Motor neuron (in vitro differentiated cells): ENCODE measurements around the gene SIDT1. TPM values are rescaled to one million over a fixed set of nuclear protein-coding genes. Genes with fewer than 3 reads are reported as not detected.
A peak's percentile ranks its signal among the peaks of the same experiment; 100 is the strongest.
"Not testable (repeated sequence)": the region's sequence is repeated elsewhere in the genome, so short reads cannot be mapped to it uniquely, and the experiment has no call there.

Source experiments
- ATAC-seq, 8 experiments: fragments of 200-7000 bp; cut with Tn5 transposase; replicated peaks in 6 of 8; 2 replicates each; pipeline ENCODE4 v1.8.0; 2021; ENCODE audit warnings: mild to moderate bottlenecking in 8 of 8, moderate library complexity in 8 of 8
- H3K27ac ChIP-seq, 2 donors: fragments of 250-450 bp; sonication (Bioruptor Pico); 2 replicates each; pipeline ENCODE4 v1.9.0; 2021; ENCODE audit warnings: antibody characterized with exemption in 2 of 2, mild to moderate bottlenecking in 2 of 2, moderate library complexity in 1 of 2
- H3K4me1 ChIP-seq, 2 donors: fragments of 250-450 bp; sonication (Bioruptor Pico); replicated peaks in 1 of 2; 2 replicates each; pipeline ENCODE4 v1.6.1; 2021; ENCODE audit warnings: antibody characterized with exemption in 2 of 2, mild to moderate bottlenecking in 2 of 2, moderate library complexity in 1 of 2
- H3K4me3 ChIP-seq, 5 donors: fragments of 250-450 bp; sonication (Bioruptor Pico); 2 replicates each; pipeline ENCODE4 v1.9.0; 2021; ENCODE audit warnings: antibody characterized with exemption in 5 of 5, mild to moderate bottlenecking in 5 of 5, moderate library complexity in 4 of 5
- WGBS, 10 experiments: fragments of 450-650 bp; shearing (Covaris generic); methylation state at CpG; one replicate each; pipeline ENCODE4 v1.0.0; 2022; 5-methylcytosine and 5-hydroxymethylcytosine counted together
- in situ Hi-C, 9 experiments: fragments of 400-800 bp; cut with MboI; loops; one replicate each; pipeline ENCODE4 v1.15.0; 2021; ENCODE audit warnings: low sequenced_read_pairs in 9 of 9, low pct_unique_long_range_greater_than_20kb in 2 of 9; ENCODE audit not compliant: unreplicated experiment in 9 of 9
- total RNA-seq, 8 experiments: library from RNA; unstranded; fragments of 300-600 nt; gene quantifications; 2 replicates each; pipeline versions ENCODE4 v1.2.3 to v1.2.4, GENCODE V29; 2022

Gene SIDT1
- total RNA-seq, 8 experiments from 2014 or later, result 0.33 to 6.1 (median 0.66) TPM; not detected in 2

DNA sequence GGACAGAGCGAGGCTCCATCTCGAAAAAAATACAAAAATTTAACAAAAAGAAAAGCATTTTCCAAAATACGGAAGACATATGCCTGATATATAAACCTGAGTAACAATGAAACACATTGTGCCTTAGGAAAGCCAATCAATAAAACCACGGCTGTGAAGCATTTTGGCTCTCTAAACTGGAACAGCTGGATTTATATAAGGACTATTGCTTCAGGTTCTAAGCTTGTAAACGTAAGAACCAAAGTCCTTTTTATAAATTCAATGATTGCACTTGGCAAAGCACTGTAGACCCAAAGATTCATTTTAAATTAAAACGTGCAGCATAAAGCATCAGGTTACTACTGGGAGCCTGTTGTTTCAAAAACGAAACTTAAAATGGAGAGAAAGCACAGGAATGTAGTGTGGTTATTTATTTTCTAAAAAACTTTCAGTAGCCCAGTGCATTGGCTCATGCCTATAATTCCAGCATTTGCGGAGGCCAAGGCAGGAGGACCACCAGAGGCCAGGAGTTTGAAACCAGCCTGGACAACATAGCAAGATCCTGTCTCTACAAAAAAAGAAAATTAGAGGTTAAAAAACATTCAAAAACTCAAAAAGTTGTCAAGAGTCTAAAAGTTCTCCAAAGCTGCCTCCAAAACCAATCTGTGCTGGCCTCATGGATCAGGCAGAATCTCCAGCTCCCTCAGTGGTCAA, 102.6 kb downstream of the SIDT1 start:
- in situ Hi-C loops, result no loop called here
- 47 to 100% (median 85%) methylated on average over 3 to 7 of the region's 8 CpGs for WGBS, 10 experiments
- ATAC-seq, result no peak

DNA sequence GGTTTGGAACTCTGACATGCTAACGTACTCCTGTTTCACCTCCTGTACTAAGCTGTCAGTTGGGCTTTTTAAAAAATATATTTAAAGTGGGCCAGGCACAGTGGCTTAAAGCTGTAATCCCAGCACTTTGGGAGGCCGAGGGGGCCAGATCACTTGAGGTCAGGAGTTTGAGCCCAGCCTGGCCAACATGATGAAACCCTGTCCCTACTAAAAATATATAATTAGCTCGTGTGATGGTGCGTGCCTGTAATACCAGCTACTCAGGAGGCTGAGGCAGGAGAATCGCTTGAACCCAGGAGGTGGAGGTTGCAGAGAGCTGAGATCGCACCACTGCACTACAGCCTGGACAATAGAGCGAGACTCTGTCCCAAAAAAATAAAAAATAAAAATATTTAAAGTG, 103.7 kb downstream of the SIDT1 start:
- H3K27ac ChIP-seq, in situ Hi-C loops, ATAC-seq, H3K4me1 ChIP-seq, H3K4me3 ChIP-seq: not testable (repeated sequence)
- 27 to 100% (median 94%) methylated on average over 1 to 7 of the region's 7 CpGs; no CpG with 5 or more reads in 1 of the 10 experiments for WGBS, 10 experiments

More for the DNA sequence above, 102.6 kb downstream of the SIDT1 start:
- no peak overlapping the region for H3K4me3 ChIP-seq
- H3K27ac ChIP-seq, result no peak overlapping the region
- no peaks in the 10 kb centered on the region for H3K4me1 ChIP-seq

DNA sequence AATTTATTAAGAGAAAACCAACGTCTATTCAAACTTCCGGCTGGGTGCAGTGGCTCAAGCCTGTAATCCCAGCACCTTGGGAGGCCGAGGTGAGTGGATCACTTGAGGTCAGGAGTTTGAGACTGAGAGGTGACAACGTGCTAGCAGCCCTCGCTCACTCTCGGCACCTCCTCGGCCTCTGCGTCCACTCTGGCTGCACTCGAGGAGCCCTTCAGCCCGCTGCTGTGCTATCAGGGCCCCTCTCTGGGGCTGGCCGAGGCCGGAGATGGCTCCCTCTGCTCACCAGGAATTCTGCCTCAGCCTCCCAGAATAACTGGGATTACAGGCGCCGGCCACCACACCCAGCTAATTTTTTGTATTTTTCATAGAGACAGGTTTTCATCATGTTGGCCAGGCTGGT, 105.4 kb downstream of the SIDT1 start:
- Histone ChIP-seq H3K4me3 (no peak overlapping the region), H3K27ac (no peak overlapping the region), H3K4me1 (no peaks in the 10 kb centered on the region)
- no peak for ATAC-seq
- 72 to 100% (median 87%) methylated on average over 2 to 6 of the region's 14 CpGs; no CpG with 5 or more reads in 3 of the 10 experiments for WGBS, 10 experiments
- in situ Hi-C loops, result no loop called here

DNA sequence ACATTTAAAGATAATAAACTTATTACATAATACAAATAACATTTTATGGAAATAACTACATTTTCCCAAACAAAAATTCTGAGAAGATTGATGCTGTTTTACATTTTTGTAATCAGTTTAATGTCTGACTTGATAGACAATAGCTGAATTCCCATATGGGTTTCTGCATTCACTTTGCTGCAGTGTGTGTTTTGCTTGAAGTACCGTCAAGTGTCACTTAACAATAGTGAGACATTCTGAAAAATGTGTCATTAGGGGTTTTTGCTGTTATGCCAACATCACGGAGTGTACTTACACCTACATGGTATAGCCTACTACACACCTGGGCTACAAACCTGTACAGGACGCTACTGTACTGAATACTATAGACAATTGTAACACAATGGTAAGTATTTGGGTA, 106.6 kb downstream of the SIDT1 start:
- WGBS, 10 experiments, result 29 to 100% (median 89%) methylated on average over 1 to 3 of the region's 3 CpGs; no CpG with 5 or more reads in 1 of the 10 experiments
- ATAC-seq, result no peak
- Histone ChIP-seq H3K4me1 (no peaks in the 10 kb centered on the region), H3K27ac (no peak overlapping the region), H3K4me3 (no peak overlapping the region)
- in situ Hi-C loops, result no loop called here

DNA sequence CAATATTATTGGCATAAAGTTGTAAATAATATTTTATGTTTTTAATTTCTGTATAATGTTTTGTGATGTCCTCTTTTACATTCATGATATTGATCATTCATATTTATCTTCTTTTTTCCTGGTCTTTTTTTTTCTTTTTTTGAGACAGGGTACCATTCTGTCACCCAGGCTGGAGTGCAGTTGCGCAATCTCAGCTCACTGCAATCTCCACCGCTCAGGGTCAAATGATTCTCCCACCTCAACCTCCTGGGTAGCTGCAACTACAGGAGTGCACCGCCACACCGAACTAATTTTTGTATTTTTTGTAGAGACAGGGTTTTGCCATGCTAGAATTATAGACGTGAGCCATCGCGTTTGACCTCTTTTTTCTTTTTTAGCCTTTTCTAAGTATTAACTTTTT, 111.2 kb downstream of the SIDT1 start:
- H3K4me1 ChIP-seq, result no peaks in the 10 kb centered on the region
- 89 to 100% (median 95%) methylated on average over 2 to 7 of the region's 7 CpGs for WGBS, 10 experiments
- no peak for ATAC-seq
- in situ Hi-C loops, result no loop called here
- H3K4me3 ChIP-seq, result no peak overlapping the region
- no peak overlapping the region for H3K27ac ChIP-seq

DNA sequence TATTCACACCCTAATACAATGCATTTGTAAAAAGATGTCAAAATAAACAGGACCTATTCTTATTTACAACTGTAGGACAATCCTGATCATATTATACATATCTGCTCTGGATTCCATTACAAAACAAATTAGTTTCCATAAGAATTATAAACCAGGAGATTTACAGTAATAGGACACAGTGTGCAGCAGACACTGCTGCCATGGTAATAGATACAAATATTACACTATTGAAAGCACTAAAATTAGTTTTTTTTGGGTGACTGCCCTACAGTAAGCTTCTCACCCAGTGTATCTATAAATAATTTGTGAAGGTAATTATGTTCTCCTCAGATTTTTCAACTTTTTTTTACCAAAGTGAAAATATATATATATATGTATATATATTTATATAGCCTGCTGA, 116.2 kb downstream of the SIDT1 start:
- in situ Hi-C loops, result no loop called here

DNA sequence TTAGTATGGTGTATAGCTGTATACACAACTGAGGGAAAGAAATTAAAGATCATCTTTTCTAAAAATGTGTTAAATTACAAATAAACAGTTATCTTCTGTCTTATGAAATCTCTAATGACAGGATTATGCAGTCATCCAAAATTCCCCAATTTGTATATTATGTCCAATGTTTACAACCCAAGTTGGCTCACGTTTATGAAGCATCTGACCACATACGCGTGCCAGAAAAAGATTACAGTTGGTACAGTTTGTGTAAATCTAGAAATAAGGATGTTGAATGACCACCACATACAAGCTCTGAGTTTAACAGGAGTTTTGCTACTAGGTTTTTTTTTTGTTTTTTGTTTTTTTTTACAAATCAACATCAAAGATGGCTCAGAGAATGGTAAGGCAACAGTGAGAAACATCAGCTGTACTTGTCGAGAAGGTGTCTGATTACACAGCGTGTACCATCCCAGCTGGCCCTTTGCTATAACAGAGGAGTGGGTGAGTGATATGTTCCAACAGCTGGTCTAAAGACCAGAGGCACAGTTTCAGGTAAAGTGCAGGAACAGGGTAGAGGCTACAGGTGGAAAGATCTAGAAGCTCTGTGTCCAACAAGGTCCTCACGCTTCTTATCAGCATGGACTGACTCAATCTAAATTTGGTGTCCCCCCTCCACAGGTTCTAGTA, 117.0 kb downstream of the SIDT1 start:
- H3K27ac ChIP-seq, result no peak overlapping the region
- no peak overlapping the region for H3K4me3 ChIP-seq
- WGBS, 10 experiments, result 52 to 100% (median 91%) methylated on average over 1 to 6 of the region's 6 CpGs; no CpG with 5 or more reads in 2 of the 10 experiments
- ATAC-seq, result no peak
- no peaks in the 10 kb centered on the region for H3K4me1 ChIP-seq
- in situ Hi-C loops, result no loop called here

More for the DNA sequence above, 116.2 kb downstream of the SIDT1 start:
- Histone ChIP-seq H3K4me3 (no peak overlapping the region), H3K27ac (no peak overlapping the region), H3K4me1 (no peaks in the 10 kb centered on the region)
- ATAC-seq, result peak in 1 of 8 experiments; percentile 45

DNA sequence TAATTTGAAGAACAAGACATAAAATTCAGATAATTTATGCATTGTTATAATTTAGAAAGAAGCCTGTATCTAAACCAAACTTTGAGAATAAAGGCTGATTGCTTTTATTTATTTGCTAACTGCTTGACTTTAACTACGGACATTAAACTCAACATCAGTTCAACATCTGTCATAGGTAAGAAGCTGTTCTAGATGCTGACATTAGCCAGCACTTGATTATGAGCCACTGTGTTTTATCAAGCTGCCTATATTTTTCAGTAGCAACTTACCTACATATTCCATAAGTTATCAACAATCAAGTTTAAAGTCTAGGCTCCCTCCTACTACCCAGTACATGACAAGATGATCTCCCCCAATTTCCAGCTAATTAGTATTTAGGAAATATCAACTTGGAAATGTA, 122.0 kb downstream of the SIDT1 start:
- in situ Hi-C loops, result no loop called here
- H3K27ac ChIP-seq, result no peak overlapping the region
- H3K4me1 ChIP-seq, result no peaks in the 10 kb centered on the region
- WGBS, 10 experiments, result 30 to 100% (median 93%) methylated on average over 1 of the region's 1 CpG
- no peak for ATAC-seq
- H3K4me3 ChIP-seq, result no peak overlapping the region

DNA sequence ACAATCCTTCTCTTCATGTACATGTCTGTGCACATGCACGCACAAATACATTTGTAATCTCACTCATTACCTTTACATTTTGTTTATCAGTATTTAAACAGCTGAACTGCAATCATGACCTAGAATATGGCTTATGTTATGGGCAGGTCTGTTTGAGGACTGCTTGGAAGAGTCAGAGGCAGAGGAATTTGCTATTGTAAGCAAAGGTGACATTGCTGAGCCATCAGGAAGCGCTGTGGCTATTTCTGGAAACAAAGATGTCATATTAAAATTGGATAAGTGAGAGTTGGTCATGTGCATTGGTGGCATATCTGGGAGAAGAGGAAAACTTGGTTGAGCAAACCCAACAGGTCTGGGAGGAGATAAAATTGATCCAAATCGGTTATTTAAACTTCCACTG, 122.5 kb downstream of the SIDT1 start:
- in situ Hi-C loops, result no loop called here
- H3K4me3 ChIP-seq, result no peak overlapping the region

DNA sequence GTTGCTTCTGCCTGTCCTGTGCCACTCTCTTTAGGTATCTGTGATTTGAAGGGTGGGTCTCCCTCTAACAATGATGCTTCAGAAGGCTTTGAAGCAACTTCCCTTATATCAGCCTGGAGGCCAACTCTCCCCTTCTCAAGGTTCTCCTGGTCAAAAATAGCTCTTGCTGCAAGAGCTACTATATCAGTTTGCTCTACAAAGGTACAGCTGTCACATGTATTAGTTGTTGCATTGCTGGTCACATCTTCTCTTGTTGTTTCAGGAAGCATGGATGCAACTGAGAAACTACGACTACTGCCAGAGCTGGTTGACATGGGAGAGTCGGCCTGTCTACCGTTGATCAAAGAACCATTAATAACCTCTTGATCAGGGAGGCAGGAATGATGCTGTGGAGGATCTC, 125.8 kb downstream of the SIDT1 start:
- 80 to 100% (median 96%) methylated on average over 1 to 3 of the region's 3 CpGs; no CpG with 5 or more reads in 1 of the 10 experiments for WGBS, 10 experiments
- in situ Hi-C loops, result no loop called here
- ATAC-seq, result no peak

More for the DNA sequence above, 122.5 kb downstream of the SIDT1 start:
- 83 to 100% (median 100%) methylated on average over 1 to 3 of the region's 3 CpGs; no CpG with 5 or more reads in 2 of the 10 experiments for WGBS, 10 experiments
- Histone ChIP-seq H3K4me1 (no peaks in the 10 kb centered on the region), H3K27ac (no peak overlapping the region)
- ATAC-seq, result no peak

DNA sequence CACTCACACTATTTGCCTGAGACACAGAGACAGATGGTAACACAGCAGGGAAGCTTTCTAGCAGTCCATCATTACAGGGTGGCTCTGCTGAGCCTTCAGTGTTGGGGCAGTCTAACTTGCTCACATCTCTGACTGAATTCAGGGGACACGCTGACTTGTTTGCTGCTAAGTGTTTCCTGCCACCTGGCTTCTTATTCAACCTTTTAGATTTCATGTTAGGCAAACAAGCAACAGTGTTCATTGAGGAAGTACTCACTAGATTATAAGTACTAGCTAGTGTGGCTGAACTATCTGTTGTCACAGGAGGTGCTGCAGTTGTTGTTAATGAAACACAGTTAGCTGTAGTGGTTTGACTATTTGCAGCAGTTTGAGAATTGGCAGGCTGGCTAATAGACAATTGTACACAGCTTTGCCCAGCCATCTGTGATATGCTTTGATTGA, 126.8 kb downstream of the SIDT1 start:
- Histone ChIP-seq H3K4me1 (peaks cover 0 to 8% of the 10 kb centered on the region in 2 donors), H3K4me3 (no peak overlapping the region), H3K27ac (no peak overlapping the region)
- 100% methylated on average over 1 of the region's 1 CpG; no CpG with 5 or more reads in 7 of the 10 experiments for WGBS, 10 experiments
- in situ Hi-C loops, result no loop called here
- ATAC-seq, result no peak

More for the DNA sequence above, 125.8 kb downstream of the SIDT1 start:
- Histone ChIP-seq H3K4me1 (peaks cover 0 to 5% of the 10 kb centered on the region in 2 donors), H3K27ac (no peak overlapping the region), H3K4me3 (no peak overlapping the region)

DNA sequence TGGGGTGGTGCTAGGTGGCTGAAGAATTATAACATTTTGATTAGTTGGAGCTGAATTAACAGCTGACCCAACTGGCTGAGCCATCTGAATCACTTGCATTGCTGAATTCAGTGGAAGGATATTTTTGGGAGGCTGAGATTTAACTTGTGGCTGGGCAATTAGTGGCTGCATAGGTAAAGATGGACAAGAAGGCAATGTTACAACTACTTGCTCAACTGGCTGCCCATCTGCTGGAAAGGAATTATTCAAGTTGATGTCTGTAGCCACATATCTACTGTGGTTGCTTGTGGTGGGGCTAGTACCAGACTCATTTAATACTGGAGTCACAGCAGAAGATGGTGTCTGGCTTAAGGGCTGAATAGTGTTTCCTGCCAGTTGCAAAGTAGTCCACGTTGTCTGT, 127.6 kb downstream of the SIDT1 start:
- 70 to 100% (median 80%) methylated on average over 1 of the region's 1 CpG; no CpG with 5 or more reads in 3 of the 10 experiments for WGBS, 10 experiments
- Histone ChIP-seq H3K27ac (no peak overlapping the region), H3K4me3 (no peak overlapping the region), H3K4me1 (peaks cover 0 to 8% of the 10 kb centered on the region in 2 donors)
- no peak for ATAC-seq
- in situ Hi-C loops, result no loop called here

DNA sequence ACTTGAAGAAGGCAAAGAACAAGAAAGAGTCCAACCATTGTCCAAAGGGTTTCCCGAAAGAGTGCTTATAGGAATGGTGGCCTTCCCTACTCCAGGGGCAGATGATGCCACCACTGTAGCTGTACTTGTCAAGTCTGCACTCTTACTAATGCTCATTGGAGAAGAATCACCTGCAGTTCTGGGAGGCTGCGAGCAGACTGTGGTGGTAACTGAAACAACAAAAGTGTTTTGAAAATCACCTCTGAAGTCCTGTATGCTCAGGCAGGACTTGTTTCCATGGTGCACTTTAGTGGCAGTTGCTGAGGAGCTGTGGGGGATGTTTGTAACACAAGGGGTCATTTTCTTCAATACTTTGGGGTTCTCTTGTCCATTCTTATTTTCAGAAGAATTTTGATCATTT, 128.1 kb downstream of the SIDT1 start:
- in situ Hi-C loops, result no loop called here
- no peak overlapping the region for H3K4me3 ChIP-seq
- whole genome bisulfite sequencing, 10 experiments, result 80 to 100% (median 100%) methylated on average over 1 to 2 of the region's 2 CpGs; no CpG with 5 or more reads in 3 of the 10 experiments
- no peak overlapping the region for H3K27ac ChIP-seq
- peaks cover 0 to 8% of the 10 kb centered on the region in 2 donors for H3K4me1 ChIP-seq
- no peak for ATAC-seq
